AG10803 (cell line): ENCODE measurements around the gene SPOCK1.

Experiments used
- DNase-seq: peaks from one replicate; pipeline ENCODE4 v3.0.0; 2010; ENCODE audit warnings: low read depth
- H3K4me3 ChIP-seq: 2 replicates; pipeline ENCODE4 v1.5.1; 2011; ENCODE audit warnings: mild to moderate bottlenecking, low read length, control low read depth
- TF ChIP-seq, protein P1 (sequence below): conservative IDR thresholded peaks from 2 replicates; pipeline ENCODE4 v1.5.1; 2011; ENCODE audit warnings: mild to moderate bottlenecking, low read length, control low read depth, inconsistent platforms

The SPOCK1 gene

DNA sequence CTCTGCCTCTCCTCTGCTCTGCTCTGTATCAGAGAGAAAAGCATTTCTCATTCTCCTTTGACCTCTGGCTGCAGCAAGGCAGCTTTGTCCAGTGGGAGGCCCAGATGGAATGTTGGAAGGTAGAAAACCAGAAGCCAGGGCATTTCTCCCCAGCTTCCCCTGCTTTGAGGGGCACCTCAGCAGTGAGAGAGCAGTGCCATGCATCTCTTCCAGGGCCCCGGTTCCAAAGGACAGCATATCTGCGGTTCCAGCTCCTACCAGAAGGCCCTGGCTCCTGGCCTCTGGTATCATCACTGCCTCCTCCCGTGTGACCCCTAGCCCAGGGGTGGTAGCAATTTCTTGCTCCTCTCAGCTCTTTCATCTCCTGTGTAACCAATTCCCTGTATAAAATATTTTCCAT is 190.8 kb downstream of the SPOCK1 start:
- TF ChIP-seq, protein P1, sequence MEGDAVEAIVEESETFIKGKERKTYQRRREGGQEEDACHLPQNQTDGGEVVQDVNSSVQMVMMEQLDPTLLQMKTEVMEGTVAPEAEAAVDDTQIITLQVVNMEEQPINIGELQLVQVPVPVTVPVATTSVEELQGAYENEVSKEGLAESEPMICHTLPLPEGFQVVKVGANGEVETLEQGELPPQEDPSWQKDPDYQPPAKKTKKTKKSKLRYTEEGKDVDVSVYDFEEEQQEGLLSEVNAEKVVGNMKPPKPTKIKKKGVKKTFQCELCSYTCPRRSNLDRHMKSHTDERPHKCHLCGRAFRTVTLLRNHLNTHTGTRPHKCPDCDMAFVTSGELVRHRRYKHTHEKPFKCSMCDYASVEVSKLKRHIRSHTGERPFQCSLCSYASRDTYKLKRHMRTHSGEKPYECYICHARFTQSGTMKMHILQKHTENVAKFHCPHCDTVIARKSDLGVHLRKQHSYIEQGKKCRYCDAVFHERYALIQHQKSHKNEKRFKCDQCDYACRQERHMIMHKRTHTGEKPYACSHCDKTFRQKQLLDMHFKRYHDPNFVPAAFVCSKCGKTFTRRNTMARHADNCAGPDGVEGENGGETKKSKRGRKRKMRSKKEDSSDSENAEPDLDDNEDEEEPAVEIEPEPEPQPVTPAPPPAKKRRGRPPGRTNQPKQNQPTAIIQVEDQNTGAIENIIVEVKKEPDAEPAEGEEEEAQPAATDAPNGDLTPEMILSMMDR: no peak
- no peak for DNase-seq
- no peak overlapping the region for H3K4me3 ChIP-seq

GRCh38 chr5:137306903-137307302 is 192.2 kb downstream of the SPOCK1 start:
- no peak for DNase-seq
- H3K4me3 ChIP-seq: no peak overlapping the region
- TF ChIP-seq, protein P1: no peak

GRCh38 chr5:137305971-137306602 is 193.0 kb downstream of the SPOCK1 start:
- DNase-seq: no peak
- TF ChIP-seq, protein P1: no peak
- H3K4me3 ChIP-seq: no peak overlapping the region

DNA sequence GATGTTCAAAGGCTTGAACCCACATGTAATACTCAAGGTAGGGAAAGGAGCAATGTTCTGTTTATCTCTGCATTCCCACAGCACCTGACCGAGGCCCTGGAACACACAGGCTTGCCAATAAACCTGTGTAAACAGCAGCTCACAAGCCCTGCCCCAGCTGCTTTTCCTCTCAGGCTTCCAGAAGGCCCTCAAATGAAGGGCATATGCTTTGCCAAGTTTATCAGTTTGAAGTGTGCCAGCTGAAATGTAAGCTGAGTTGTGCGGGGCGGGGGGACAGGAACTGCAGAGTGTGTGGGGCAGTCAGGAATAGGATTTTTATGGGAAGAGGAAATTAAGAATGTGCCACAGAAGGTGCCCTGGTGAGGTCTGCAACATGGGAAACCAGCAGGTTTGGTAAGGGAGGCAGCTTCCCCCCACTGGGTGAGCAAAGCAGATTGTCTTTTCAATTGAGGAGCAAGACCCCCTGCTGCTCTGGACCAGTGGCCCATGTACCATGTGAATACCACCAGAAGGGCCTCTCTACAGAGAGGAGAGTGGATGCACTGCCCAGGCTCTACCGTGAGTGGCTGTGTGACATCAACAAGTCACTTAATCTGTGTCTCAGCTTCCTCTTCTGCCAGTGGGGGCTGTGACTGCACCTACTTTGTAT is 194.8 kb downstream of the SPOCK1 start:
- no peak overlapping the region for H3K4me3 ChIP-seq
- TF ChIP-seq, protein P1: no peak
- no peak for DNase-seq

- no peak overlapping the region for H3K4me3 ChIP-seq
- DNase-seq: no peak
- TF ChIP-seq, protein P1: no peak
These were observed 195.6 kb downstream of the SPOCK1 start for GRCh38 chr5:137303509-137303908.

DNA sequence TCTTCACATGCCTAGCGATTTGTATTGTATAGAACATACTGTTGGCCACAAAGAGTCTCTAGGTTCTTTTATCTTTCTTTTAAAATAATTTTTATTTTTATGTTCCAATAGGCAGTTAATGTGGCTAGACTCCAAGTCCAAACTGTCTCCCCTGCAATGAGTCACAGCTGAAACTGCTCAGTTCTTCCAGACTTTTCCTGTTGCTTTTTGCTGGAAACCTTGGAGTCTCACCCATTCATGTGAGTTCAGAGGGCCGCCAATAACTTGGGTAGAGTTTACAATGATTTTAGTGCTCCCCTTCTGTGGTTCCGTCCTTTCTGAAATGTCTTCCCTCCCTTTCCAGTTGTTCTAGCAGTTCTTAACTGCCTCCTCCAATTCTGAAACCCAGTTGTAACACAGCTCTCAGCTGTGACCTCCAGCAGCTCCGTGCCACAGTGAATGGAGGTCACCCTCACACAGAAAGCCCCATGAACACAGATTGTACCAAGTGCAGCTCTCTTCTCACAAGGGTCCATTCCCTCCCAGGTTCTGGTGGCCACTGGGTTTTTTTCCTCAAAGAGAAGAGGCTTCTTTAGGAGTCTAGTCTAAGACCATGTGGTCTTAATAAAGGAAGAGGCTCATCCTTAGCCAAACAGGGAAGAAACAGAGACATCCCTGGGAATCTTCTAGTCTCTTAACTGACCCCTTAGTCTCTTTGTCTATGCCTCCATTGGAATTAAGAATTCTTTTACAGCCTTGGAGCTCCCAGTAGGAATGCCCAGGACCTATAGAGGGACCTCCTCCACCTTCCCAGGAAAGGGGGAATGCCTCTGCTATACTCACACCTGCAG is 198.5 kb downstream of the SPOCK1 start:
- TF ChIP-seq, protein P1: no peak
- H3K4me3 ChIP-seq: no peak overlapping the region
- peak; percentile 65 for DNase-seq
